Prostate gland (tissue), 2 donors: Measurements from ENCODE around the gene PRELP.

Source experiments
- POLR2A ChIP-seq: fragments of 450-650 bp; IDR thresholded peaks from one replicate; pipeline ENCODE4 v1.6.1; 2016; ENCODE audit warnings: antibody characterized with exemption, mild to moderate bottlenecking
- POLR2AphosphoS5 ChIP-seq: sonication (generic); formaldehyde crosslinking; IDR thresholded peaks from one replicate; pipeline ENCODE4 v1.6.1; 2017; ENCODE audit warnings: antibody characterized with exemption
- TF ChIP-seq, protein P1 (sequence below), 4 experiments: fragments of 200-600 bp in 2 of 4; fragments of 450-650 bp in 2 of 4; sonication (generic) in 2 of 4; IDR thresholded peaks; 1 replicate in 3 of 4; 2 replicates in 1 of 4; pipeline ENCODE4 v1.5.1; 2016 to 2019; ENCODE audit warnings: antibody characterized with exemption in 4 of 4, mild to moderate bottlenecking in 2 of 4, moderate library complexity in 2 of 4

DNA sequence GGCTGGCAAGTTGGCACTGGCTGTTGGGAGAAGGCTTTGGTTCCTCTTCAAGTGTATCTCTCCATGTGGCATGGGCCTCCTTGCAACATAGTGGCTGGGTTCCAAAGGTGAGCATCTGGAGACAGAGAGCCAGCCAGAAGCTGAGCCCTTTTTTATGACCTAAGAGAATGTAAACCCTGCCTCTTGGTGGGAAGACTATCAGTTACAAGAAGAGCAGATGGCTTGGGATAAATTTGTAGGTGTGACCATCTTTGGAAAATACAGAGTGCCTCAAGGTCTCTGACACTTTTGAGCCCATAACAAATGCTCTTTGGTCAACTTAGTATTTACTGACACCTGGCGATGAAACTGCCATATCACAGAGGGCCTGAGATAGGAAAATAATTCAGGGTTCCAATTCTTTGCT, 31.4 kb upstream of the PRELP start:
- TF ChIP-seq, protein P1, sequence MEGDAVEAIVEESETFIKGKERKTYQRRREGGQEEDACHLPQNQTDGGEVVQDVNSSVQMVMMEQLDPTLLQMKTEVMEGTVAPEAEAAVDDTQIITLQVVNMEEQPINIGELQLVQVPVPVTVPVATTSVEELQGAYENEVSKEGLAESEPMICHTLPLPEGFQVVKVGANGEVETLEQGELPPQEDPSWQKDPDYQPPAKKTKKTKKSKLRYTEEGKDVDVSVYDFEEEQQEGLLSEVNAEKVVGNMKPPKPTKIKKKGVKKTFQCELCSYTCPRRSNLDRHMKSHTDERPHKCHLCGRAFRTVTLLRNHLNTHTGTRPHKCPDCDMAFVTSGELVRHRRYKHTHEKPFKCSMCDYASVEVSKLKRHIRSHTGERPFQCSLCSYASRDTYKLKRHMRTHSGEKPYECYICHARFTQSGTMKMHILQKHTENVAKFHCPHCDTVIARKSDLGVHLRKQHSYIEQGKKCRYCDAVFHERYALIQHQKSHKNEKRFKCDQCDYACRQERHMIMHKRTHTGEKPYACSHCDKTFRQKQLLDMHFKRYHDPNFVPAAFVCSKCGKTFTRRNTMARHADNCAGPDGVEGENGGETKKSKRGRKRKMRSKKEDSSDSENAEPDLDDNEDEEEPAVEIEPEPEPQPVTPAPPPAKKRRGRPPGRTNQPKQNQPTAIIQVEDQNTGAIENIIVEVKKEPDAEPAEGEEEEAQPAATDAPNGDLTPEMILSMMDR (IDR thresholded peaks at IDR 0.05) = no peak
- TF ChIP-seq POLR2A (no peak), POLR2AphosphoS5 (no peak)
